GM18499 (cell line): ENCODE data around the gene DIO1.

ENCODE experiments used
- ATAC-seq: cut with Tn5 transposase; IDR thresholded peaks from one replicate; pipeline ENCODE4 v1.9.1; 2021; ENCODE audit warnings: moderate number of reproducible peaks; ENCODE audit not compliant: insufficient read depth, unreplicated experiment

DIO1 gene

GRCh38 chr1:53892911-53893310 lies 1.1 kb upstream of the DIO1 start:
- ATAC-seq: no peak

- no peak for ATAC-seq
Measured at GRCh38 chr1:53894644-53895043, 657 bp downstream of the DIO1 start.

GRCh38 chr1:53895421-53895820 lies 1.4 kb downstream of the DIO1 start:
- ATAC-seq: no peak

- no peak for ATAC-seq
Measured at GRCh38 chr1:53896635-53897229, 2.7 kb downstream of the DIO1 start.

GRCh38 chr1:53899206-53899628 lies 5.2 kb downstream of the DIO1 start:
- ATAC-seq: no peak

- ATAC-seq: no peak
Measured at GRCh38 chr1:53899708-53900107, 5.7 kb downstream of the DIO1 start.

GRCh38 chr1:53902235-53903138 lies 8.5 kb downstream of the DIO1 start:
- ATAC-seq: no peak

GRCh38 chr1:53905509-53905908 lies 11.5 kb downstream of the DIO1 start:
- ATAC-seq: no peak

GRCh38 chr1:53906121-53906520 lies 12.1 kb downstream of the DIO1 start:
- no peak for ATAC-seq

- ATAC-seq: no peak
Measured at GRCh38 chr1:53909946-53910345, 16.0 kb downstream of the DIO1 start.

- no peak for ATAC-seq
Measured at GRCh38 chr1:53911442-53911841, 17.5 kb downstream of the DIO1 start.

- no peak for ATAC-seq
Measured at GRCh38 chr1:53913352-53914033, 19.5 kb downstream of the DIO1 start.

- no peak for ATAC-seq
Measured at GRCh38 chr1:53918343-53918742, 24.4 kb downstream of the DIO1 start.

GRCh38 chr1:53919675-53920066 lies 25.7 kb downstream of the DIO1 start:
- no peak for ATAC-seq

- no peak for ATAC-seq
Measured at GRCh38 chr1:53927376-53927881, 33.4 kb downstream of the DIO1 start.

GRCh38 chr1:53929246-53929960 lies 35.4 kb downstream of the DIO1 start:
- ATAC-seq: no peak

- no peak for ATAC-seq
Measured at GRCh38 chr1:53930932-53931331, 36.9 kb downstream of the DIO1 start.

GRCh38 chr1:53931523-53931922 lies 37.5 kb downstream of the DIO1 start:
- ATAC-seq: no peak

GRCh38 chr1:53934170-53934765 lies 40.3 kb downstream of the DIO1 start:
- no peak for ATAC-seq

GRCh38 chr1:53936430-53936829 lies 42.4 kb downstream of the DIO1 start:
- ATAC-seq: no peak
